MG63 (cell line): ENCODE measurements around the gene NUP62. TPM values are rescaled to one million over a fixed set of nuclear protein-coding genes. Genes with fewer than 3 reads are reported as not detected.

Experiments
- DNase-seq: peaks from one replicate; pipeline ENCODE4 v3.0.0-alpha.2; 2020
- H3K27me3 ChIP-seq: fragments of 250-450 bp; sonication (Bioruptor Pico); 2 replicates; pipeline ENCODE4 v1.5.1; 2020; ENCODE audit warnings: mild to moderate bottlenecking, moderate library complexity
- H3K36me3 ChIP-seq: fragments of 250-450 bp; sonication (Bioruptor Pico); 2 replicates; pipeline ENCODE4 v1.5.1; 2020; ENCODE audit warnings: mild to moderate bottlenecking, moderate library complexity
- H3K4me3 ChIP-seq: fragments of 250-450 bp; sonication (Bioruptor Pico); 2 replicates; pipeline ENCODE4 v1.5.1; 2020; ENCODE audit warnings: mild to moderate bottlenecking, moderate library complexity
- H3K9me3 ChIP-seq: fragments of 250-450 bp; sonication (Bioruptor Pico); 2 replicates; pipeline ENCODE4 v1.5.1; 2020; ENCODE audit warnings: mild to moderate bottlenecking, moderate library complexity
- total RNA-seq: library from RNA; depleted of rRNA; stranded (reverse); fragments of >200 nt; shearing (Covaris generic); gene quantifications from 2 replicates; pipeline ENCODE4 v1.2.3, GENCODE V29; 2014; ENCODE audit warnings: low replicate concordance

NUP62 gene
- total RNA-seq, 1 experiment from 2014 or later, result 76.0 TPM

DNA sequence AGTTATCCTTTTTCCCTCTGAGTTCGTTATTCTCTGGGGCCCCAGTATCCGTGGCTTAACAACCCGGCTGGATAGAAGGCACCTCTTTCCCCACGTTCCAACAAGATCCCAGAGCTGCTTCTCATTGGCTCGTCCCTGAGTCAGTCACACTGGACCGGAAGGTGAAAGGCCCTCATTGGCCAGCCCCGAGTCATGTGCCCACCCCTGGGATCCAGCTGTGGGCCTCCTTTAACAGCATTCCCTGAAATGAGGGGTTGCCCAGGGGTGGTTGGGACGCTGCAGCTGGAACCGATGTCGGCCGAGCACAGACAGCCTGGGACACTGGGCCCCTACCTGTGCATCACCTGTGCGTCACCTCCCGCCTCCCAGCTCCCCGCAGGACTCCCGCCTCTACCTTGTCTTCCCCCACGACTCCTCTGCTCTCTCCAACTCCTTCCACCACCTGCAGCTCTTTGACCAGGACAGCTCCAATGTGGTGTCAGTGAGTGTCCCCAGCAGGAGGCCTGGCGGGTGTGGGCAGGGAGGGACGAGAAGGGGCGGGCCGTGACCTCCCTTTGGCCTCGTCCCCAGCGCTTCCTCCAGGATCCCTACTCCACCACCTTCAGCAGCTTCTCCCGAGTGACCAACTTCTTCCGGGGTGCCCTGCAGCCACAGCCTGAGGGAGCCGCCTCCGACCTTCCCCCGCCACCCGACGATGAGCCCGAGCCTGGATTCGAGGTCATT lies 47.5 kb downstream of the NUP62 start:
- DNase-seq, result no peak
- no peaks in the 10 kb centered on the region for H3K27me3 ChIP-seq
- H3K9me3 ChIP-seq, result no peaks in the 10 kb centered on the region
- H3K4me3 ChIP-seq, result no peak overlapping the region
- H3K36me3 ChIP-seq, result peaks cover 64% of the 10 kb centered on the region

DNA sequence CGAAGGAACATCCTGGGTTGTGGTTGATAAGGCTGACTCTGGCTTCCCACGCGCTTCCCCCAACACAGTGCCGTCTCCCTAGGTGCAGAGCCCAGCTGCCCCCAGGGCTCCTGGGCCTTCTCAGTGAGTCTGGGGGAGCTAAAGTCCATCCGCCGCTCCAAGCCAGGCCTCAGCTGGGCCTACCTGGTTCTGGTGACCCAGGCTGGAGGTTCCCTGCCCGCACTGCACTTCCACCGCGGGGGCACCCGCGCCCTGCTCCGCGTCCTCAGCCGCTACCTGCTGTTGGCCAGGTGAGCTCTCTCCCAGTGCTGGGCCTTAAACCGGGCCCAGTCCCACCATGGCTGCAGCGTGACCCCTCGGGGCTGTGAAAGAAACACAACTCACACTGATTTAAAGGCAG lies 48.1 kb downstream of the NUP62 start:
- Histone ChIP-seq H3K36me3 (peaks cover 66% of the 10 kb centered on the region), H3K27me3 (no peaks in the 10 kb centered on the region)

DNA sequence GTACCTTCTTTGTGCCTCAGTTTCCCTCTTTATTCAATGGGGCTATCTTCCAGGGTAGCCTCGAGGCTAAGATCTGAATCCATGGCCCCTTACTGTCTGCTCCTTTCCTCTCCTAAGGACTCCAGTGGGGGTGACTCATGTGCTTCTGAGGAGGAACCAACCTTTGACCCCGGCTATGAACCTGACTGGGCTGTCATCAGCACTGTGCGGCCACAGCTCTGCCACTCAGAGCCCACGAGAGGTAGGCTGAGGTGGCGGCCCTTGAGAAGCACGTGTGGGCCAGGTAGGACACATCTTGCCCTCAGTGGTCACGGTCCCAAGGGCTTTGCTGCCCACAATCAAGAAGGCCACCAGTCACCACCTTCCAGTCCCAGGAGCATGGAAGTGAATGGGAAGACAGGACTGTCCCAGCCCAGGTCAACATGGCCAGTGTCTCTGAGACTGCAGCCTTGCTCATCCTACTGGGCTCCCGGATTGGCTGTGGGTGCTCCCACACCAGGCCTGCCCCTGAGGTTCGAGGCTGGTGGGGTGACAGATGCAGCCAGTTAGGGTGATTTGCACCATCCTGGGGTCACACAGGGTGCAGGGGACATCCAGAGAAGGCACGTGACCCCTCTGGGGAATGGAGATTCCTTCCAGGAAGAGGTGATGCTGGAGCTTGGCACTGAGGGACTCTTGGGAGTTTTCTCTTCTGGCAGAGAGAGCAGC lies 49.0 kb downstream of the NUP62 start:
- peaks cover 68% of the 10 kb centered on the region for H3K36me3 ChIP-seq
- no peak overlapping the region for H3K4me3 ChIP-seq
- no peak for DNase-seq
- H3K9me3 ChIP-seq, result no peaks in the 10 kb centered on the region
- H3K27me3 ChIP-seq, result no peaks in the 10 kb centered on the region

More for the DNA sequence above, 48.1 kb downstream of the NUP62 start:
- no peak for DNase-seq
- Histone ChIP-seq H3K9me3 (no peaks in the 10 kb centered on the region), H3K4me3 (no peak overlapping the region)

DNA sequence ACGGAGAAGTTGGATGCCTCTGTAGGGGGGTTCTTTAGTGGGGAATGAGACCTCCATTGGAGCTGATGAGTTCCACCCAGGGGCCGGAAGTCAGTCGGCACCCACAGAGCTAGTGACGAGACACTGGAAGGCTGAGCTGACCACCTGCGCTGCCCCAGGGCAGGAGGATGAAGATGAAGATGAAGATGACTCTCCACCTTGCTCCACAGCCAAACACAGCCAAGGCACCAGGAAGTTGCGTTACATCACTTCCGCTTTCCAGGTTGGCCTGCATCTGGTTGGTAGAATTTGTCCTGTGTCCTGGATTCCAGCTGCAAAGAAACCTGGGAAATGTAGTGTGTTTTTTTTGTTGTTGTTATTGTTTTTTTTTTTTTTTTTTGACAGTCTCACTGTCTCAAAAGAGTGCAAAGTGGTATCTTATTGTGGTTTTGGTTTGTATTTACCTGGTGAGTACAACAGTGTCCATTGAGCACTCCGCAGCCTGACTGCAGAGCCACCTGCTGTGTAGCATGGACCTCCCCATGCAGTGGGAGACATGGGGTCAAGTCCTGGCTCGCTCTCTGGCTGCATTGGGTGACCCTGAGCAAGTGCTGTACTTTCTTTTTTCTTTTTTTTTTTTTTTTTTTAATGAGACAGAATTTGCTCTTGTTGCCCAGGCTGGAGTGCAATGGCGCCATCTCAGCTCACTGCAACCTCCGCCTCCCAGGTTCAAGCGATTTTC lies 49.9 kb downstream of the NUP62 start:
- H3K9me3 ChIP-seq, result no peaks in the 10 kb centered on the region
- no peak for DNase-seq
- peaks cover 67% of the 10 kb centered on the region for H3K36me3 ChIP-seq
- H3K4me3 ChIP-seq, result no peak overlapping the region
- H3K27me3 ChIP-seq, result no peaks in the 10 kb centered on the region

DNA sequence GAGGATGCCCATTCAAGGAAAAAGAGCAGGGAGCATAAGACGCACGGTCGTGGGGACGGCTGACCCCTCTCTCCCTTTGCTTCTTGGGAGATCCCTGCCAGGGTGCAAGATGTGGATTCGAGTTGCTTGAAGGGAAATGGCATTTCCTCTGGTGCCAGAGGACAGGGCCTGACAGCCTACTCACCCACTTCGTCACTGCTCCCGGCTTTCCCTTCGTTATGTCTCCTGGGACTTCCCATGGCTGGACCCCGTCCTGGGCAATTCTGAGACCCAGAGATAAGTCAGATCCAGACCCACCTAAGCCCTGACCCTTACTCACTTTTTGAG lies 50.6 kb downstream of the NUP62 start:
- DNase-seq, result no peak
- H3K9me3 ChIP-seq, result no peaks in the 10 kb centered on the region
- no peaks in the 10 kb centered on the region for H3K27me3 ChIP-seq
- H3K36me3 ChIP-seq, result peaks cover 69% of the 10 kb centered on the region
- H3K4me3 ChIP-seq, result peak overlapping the region; percentile 98

DNA sequence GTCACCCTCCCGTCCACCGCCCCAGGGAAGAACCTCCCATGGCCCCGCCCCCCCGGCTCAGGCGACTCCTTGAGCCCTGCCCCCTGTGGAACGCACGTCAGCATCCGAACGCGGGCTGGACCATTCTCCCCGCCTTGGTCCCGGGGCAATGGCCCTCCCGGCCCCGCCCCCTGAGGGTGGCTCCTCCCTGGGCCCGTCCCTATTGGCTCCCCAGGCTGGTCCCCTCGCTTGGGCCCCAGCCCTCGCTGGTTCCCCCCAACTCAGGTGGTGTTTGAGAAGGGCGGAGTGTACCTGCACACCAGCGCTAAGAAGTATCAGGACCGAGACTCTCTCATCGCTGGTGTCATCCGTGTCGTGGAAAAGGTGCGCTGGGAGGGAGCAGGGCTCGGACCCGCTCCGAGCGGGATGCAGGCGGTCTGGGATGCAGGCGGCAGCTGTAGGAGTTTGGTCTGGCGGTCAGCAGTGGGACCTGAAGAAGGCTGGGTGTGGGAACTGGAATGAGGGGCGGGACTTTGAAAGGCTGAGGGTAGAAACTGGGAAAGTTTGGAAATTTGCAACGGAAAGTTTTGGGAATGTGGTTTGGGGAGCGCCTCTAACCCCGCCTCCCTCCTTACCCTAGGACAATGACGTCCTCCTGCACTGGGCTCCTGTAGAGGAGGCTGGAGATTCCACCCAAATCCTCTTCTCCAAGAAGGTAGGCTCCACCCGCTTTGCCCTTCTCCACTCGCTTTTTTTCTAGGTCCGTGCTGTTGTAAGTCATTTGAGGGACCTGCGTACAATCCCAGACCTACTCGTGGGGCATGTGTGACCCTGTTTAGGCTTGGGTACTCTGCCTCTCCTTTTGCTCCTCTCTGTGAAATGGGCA lies 51.2 kb downstream of the NUP62 start:
- peaks cover 65% of the 10 kb centered on the region for H3K36me3 ChIP-seq
- peak; percentile 98 for DNase-seq
- H3K9me3 ChIP-seq, result no peaks in the 10 kb centered on the region
- H3K4me3 ChIP-seq, result peak overlapping the region; percentile 98
- no peaks in the 10 kb centered on the region for H3K27me3 ChIP-seq

DNA sequence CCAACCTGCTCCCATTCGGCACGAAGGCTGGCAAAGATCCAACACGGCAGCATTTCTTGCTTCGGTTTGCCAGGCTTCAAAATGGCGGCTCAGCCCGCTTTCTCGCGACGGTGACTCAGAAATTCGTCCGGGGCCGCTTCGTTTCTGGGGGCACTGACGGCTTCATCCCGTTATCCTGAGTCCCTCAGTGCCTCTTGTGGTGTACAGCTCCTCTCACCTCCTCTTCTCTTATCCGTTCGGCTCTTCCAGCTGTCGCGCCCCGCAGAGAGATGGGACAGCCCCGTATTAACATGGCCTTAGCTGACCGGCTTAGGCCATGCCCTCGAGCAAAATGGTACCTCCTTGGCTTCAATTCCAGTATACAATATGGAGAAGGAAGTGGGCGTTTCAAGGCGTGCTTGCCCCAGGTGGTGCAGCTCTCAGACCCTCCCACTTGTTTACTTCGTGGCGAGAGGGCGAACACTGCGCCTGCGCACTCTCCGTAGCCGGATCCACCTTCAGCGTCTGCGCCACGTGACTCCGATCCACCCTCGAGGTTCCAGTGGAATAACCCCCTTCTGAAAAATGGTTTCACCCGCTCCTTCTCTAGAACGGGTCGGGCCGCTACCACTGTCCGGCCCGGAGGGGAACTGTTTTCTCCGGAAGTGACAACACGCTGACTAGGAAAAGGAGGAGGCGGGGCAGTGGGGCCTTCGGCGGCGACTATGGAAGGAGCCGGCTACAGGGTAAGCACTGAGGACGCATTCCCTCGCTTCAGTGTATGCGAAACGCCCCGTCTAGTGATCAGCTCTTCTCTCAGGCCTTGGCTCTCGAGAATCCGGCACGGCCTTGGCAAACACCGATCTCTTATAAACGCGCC lies 52.1 kb downstream of the NUP62 start, which contains the start of the genes AKT1S1 and TBC1D17:
Gene AKT1S1, minus strand, starts transcription at position 336 of the 859 bp plus-strand sequence. CDS start 4,060 bp downstream, outside the sequence.
Gene TBC1D17, plus strand, starts transcription at position 683 of the 859 bp plus-strand sequence. Its CDS starts 22 bp downstream, at position 705.
- Histone ChIP-seq H3K9me3 (no peaks in the 10 kb centered on the region), H3K27me3 (no peaks in the 10 kb centered on the region), H3K36me3 (peaks cover 58% of the 10 kb centered on the region), H3K4me3 (peak within 1 kb of the TSS; percentile 98)
- peak; percentile 99 for DNase-seq

DNA sequence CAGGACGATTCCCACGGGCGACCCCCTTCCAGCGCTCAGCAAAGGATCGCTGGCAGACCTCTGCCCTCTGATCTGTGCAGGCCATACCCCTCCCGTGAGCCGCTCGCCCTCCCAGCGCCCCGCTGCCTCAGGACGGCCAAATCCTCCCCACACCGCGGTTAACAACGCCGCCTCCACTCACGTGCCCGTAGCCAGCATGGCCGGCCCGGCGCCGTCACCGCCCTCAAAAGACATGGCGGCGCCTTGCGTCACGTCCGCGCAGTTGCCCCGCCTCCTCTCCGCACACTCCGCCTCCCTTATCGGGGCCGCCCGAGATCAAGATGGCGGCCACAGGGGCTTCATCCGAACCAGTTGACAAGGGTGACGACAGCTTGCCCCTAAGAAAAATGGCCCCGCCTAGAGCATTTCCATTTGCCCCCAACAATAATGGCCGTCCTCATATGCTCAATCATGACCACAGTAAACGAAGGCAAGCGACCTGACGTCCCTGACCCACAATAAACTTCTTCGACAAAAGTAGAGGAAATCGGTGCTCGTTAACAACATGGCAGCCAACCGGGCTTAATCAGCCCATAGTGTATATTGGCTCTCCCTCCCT lies 52.8 kb downstream of the NUP62 start:
- Histone ChIP-seq H3K27me3 (no peaks in the 10 kb centered on the region), H3K9me3 (no peaks in the 10 kb centered on the region), H3K4me3 (peak overlapping the region; percentile 98), H3K36me3 (peaks cover 55% of the 10 kb centered on the region)
- DNase-seq, result peak; percentile 95

DNA sequence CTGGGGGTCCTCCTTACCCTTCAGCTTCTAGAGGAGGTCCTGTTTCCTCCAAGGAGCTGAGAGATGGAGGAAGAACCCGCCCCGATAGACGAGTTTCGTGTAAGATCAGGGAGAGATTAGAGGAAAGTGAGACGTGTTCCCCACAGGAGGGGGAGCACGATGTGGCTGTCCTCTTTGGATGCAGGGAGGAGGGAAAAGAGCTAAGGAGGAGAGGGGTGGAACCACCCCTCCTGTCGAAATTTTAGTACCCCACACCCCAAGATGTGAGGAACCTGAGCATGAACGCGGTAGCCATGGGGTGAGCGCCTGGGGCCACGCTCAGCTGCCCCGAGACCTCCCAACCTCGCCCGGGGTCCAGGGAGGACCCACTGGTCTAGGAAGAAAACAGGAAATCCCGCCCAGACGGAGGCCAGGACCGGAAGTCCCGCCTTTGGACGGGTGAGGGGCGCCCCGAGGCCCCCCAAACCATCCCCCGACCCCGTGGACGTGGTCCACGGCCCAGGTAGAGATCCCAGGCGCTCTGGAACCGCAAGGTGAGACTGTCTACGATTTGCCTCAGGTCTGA lies 53.4 kb downstream of the NUP62 start:
- peak; percentile 60 for DNase-seq

DNA sequence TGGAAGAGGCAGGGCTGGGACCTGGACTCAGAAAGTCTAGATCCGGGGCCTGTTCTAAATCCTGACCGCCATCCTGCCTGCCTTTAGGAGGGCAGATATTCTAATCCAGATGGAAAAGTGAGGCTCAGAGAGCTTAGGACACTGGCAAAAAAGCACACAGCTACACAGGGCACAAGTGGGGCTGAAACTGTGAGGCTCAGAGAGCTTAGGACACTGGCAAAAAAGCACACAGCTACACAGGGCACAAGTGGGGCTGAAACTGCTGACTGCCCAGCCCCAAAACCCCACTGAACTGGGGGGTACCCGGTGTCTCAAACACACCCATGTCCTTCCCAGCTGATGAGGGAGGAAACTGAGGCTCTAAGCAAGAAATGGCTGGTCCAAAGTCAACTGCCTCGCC lies 54.1 kb downstream of the NUP62 start:
- no peak for DNase-seq
- Histone ChIP-seq H3K36me3 (peaks cover 54% of the 10 kb centered on the region), H3K27me3 (no peaks in the 10 kb centered on the region), H3K9me3 (no peaks in the 10 kb centered on the region), H3K4me3 (peak overlapping the region; percentile 98)

More for the DNA sequence above, 53.4 kb downstream of the NUP62 start:
- no peaks in the 10 kb centered on the region for H3K9me3 ChIP-seq
- peak overlapping the region; percentile 98 for H3K4me3 ChIP-seq
- no peaks in the 10 kb centered on the region for H3K27me3 ChIP-seq
- H3K36me3 ChIP-seq, result peaks cover 54% of the 10 kb centered on the region

DNA sequence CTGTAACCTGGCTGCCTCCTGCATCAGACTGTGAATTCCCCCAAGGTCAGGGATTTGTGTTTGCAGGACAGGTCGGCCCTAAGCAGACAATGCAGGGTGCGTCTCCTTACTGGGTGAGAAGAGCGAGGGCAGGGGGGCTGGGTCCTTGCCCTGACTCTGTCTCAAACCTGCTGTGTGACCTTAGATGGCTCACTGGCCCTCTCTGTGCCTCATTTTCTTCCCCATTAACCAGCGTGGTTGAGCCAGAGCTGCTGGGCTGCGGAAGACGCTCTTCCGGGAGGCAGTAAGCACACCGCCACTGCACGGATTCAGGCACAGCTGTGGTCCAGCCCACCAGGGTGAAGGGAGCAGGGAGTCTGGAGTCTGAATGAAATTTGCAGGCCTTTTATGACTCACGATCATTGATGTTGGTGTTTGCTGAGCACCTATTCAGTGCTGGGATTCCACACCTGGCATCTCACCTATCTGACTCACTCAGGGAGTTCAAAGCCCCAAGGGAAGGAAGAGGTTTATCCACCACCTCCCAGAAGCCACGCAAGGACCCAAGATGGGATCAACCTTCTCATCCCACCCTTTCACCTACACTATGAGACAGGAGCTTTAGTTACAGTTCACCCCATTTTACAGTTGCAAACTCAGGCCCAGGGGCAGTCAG lies 54.7 kb downstream of the NUP62 start:
- no peaks in the 10 kb centered on the region for H3K9me3 ChIP-seq
- H3K36me3 ChIP-seq, result peaks cover 53% of the 10 kb centered on the region
- H3K4me3 ChIP-seq, result peak overlapping the region; percentile 98
- DNase-seq, result no peak
- H3K27me3 ChIP-seq, result no peaks in the 10 kb centered on the region

DNA sequence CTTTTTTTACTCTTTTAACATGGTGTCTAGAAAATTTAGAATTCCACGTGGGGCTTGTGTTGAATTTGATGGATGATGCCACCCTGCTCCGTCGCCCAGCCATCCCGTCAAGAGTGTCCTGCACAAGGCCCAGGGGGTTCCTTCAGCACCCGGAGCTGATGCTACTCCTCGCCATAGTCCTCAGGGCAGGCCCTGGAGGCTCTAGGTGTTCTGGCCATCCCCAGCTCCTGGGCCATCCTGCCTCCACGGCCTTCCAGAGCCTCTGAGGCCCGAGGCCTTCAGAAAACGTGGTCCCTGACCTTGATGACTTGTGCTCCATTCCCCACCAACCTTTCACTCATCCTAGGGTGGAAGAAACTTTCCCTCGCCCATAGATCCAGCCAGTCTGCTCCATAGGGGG lies 55.5 kb downstream of the NUP62 start:
- no peak overlapping the region for H3K4me3 ChIP-seq
- peaks cover 45% of the 10 kb centered on the region for H3K36me3 ChIP-seq
- no peaks in the 10 kb centered on the region for H3K27me3 ChIP-seq
- no peaks in the 10 kb centered on the region for H3K9me3 ChIP-seq
- no peak for DNase-seq

DNA sequence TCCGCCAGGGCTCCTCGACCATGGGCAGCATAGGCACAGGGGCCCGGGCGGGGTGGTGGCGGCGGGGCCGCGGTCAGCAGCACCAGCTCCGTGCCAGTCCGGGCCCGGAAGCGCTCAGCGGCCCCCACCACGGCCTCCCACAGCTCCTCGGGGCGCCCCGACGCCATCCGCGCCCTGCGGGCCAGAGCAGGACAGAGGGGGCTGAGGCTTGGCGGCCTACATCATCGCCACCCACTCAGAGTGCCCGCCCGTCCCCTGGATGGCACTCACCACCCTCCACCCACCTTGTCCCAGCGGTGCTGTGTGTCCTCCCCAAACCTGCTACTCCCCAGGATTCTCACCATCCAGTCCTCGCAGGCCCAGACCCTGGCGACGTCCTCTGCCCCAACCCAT lies 56.2 kb downstream of the NUP62 start:
- DNase-seq, result no peak
- no peaks in the 10 kb centered on the region for H3K9me3 ChIP-seq
- peaks cover 40% of the 10 kb centered on the region for H3K36me3 ChIP-seq
- no peaks in the 10 kb centered on the region for H3K27me3 ChIP-seq
- H3K4me3 ChIP-seq, result no peak overlapping the region

DNA sequence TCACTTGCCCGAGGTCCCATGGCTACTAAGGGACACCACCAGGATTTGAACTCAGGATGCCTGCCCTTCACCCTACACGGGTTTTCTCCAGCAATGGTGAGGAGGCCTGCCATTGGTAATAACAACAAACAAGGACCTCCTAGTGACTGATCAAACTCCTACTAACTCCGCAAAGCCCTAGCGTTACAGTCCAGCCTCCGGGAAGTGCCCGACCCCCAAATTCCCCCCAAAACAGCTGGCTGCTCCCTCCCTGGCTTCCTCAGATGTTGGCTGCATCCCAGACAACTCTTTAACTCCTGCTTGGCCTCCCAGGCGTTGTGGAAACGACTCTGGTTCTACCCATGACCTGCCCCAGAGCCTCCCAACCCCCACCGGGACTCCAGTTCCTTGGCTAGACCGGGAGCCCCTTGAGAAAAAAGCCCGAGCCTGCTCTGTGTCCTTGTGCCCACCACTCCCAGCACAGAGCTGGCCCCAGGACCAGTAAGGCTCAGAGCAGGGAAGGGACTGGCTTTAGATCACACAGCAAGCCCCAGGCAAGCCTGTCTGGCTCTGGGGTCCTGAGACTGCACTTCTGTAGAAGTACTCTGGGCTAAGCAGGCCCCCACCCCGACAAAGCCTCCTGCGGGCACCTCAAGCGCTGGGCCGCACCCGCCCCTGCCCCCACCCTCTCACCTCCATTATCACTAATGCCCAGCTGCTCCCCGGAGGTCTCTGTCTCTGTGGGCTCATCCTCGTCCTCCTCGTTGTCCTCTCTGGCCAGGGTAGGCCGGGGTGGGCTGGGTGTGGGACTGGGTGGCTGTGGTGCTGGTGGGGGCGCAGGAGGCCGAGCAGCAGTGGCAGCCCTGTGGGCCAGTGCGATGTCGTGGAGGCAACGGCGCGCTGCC lies 56.8 kb downstream of the NUP62 start:
- no peaks in the 10 kb centered on the region for H3K9me3 ChIP-seq
- no peaks in the 10 kb centered on the region for H3K27me3 ChIP-seq
- DNase-seq, result no peak
- no peak overlapping the region for H3K4me3 ChIP-seq
- peaks cover 40% of the 10 kb centered on the region for H3K36me3 ChIP-seq
